HFFc6 (cell line): Measurements from ENCODE around the gene NRP2. TPM values are rescaled to one million over a fixed set of nuclear protein-coding genes. Genes with fewer than 3 reads are reported as not detected.

Experiments
- DNase-seq: peaks from one replicate; pipeline ENCODE4 v3.0.0-alpha.2; 2018
- H3K27ac Mint-ChIP-seq: 2 replicates; pipeline ENCODE4 v1.8.0; 2020; ENCODE audit warnings: mild to moderate bottlenecking, mixed read lengths
- H3K27me3 Mint-ChIP-seq: 2 replicates; pipeline ENCODE4 v1.8.0; 2021; ENCODE audit warnings: mild to moderate bottlenecking, moderate library complexity, mixed read lengths; ENCODE audit not compliant: insufficient read depth
- H3K36me3 Mint-ChIP-seq: 2 replicates; pipeline ENCODE4 v1.8.0; 2021; ENCODE audit warnings: low read depth, mixed read lengths
- H3K4me1 Mint-ChIP-seq: 2 replicates; pipeline ENCODE4 v1.8.0; 2020; ENCODE audit warnings: low read depth, mixed read lengths
- H3K4me3 Mint-ChIP-seq: 2 replicates; pipeline ENCODE4 v1.8.0; 2020; ENCODE audit warnings: mild to moderate bottlenecking, moderate library complexity, mixed read lengths
- H3K9me3 Mint-ChIP-seq: 2 replicates; pipeline ENCODE4 v1.8.0; 2020; ENCODE audit warnings: mild to moderate bottlenecking, mixed read lengths
- CTCF ChIP-seq: fragments of 200-600 bp; sonication (generic); IDR thresholded peaks from 2 replicates; pipeline ENCODE4 v1.5.0; 2021; ENCODE audit warnings: antibody characterized with exemption, mild to moderate bottlenecking
- total RNA-seq, 6 experiments: library from RNA; stranded (reverse); fragmentation: NEBNext Ultra II Directional; extraction: Animal tissue kit (Norgen Biotek cat#: 25700); gene quantifications; 2 replicates in 1 of 6; 3 replicates in 5 of 6; pipeline ENCODE4 v1.2.3, GENCODE V29; 2021

NRP2 gene
- total RNA-seq, 6 experiments from 2014 or later, result 11.8 to 25.1 (median 21.4) TPM

GRCh38 chr2:205655779-205656456 is 26.4 kb upstream of the NRP2 start:
- Mint-ChIP-seq H3K9me3 (no peaks in the 10 kb centered on the region), H3K4me1 (peaks cover 69% of the 10 kb centered on the region), H3K27ac (peak overlapping the region; percentile 74), H3K36me3 (no peaks in the 10 kb centered on the region), H3K27me3 (no peaks in the 10 kb centered on the region; the same call in none of the 2 replicates), H3K4me3 (no peak overlapping the region)
- TF ChIP-seq CTCF, result no peak
- no peak for DNase-seq

GRCh38 chr2:205656461-205656860 is 25.8 kb upstream of the NRP2 start:
- no peaks in the 10 kb centered on the region; the same call in 1 of the 2 replicates for H3K27me3 Mint-ChIP-seq
- H3K27ac Mint-ChIP-seq, result no peak overlapping the region
- no peaks in the 10 kb centered on the region for H3K36me3 Mint-ChIP-seq
- DNase-seq, result no peak
- no peak overlapping the region for H3K4me3 Mint-ChIP-seq
- TF ChIP-seq CTCF, result no peak
- peaks cover 69% of the 10 kb centered on the region for H3K4me1 Mint-ChIP-seq
- no peaks in the 10 kb centered on the region for H3K9me3 Mint-ChIP-seq

- Mint-ChIP-seq H3K4me1 (peaks cover 66% of the 10 kb centered on the region), H3K27ac (no peak overlapping the region; the same call in 1 of the 2 replicates), H3K36me3 (no peaks in the 10 kb centered on the region), H3K9me3 (no peaks in the 10 kb centered on the region), H3K27me3 (no peaks in the 10 kb centered on the region; the same call in 1 of the 2 replicates), H3K4me3 (no peak overlapping the region)
- no peak for TF ChIP-seq CTCF
- no peak for DNase-seq
Observed at GRCh38 chr2:205656941-205657340, 25.4 kb upstream of the NRP2 start.

- no peak for TF ChIP-seq CTCF
- Mint-ChIP-seq H3K27ac (peak overlapping the region; percentile 46; the same call in 1 of the 2 replicates), H3K27me3 (no peaks in the 10 kb centered on the region), H3K36me3 (no peaks in the 10 kb centered on the region), H3K4me3 (peak overlapping the region; percentile 37; the same call in 1 of the 2 replicates), H3K9me3 (no peaks in the 10 kb centered on the region), H3K4me1 (peaks cover 66% of the 10 kb centered on the region)
- peak; percentile 51 for DNase-seq
Observed at GRCh38 chr2:205657579-205657978, 24.7 kb upstream of the NRP2 start.

GRCh38 chr2:205658068-205658467 is 24.2 kb upstream of the NRP2 start:
- Mint-ChIP-seq H3K27me3 (no peaks in the 10 kb centered on the region), H3K9me3 (no peaks in the 10 kb centered on the region), H3K36me3 (no peaks in the 10 kb centered on the region), H3K4me1 (peaks cover 66% of the 10 kb centered on the region), H3K27ac (peak overlapping the region; percentile 46; the same call in 1 of the 2 replicates), H3K4me3 (no peak overlapping the region)
- TF ChIP-seq CTCF, result no peak
- no peak for DNase-seq
